Astrocyte (in vitro differentiated cells and primary cell): ENCODE results near the gene AFF3.

Experiments
- CTCF ChIP-seq: IDR thresholded peaks from 2 replicates; pipeline ENCODE4 v1.5.1; 2011; ENCODE audit warnings: low read depth, mild to moderate bottlenecking, inconsistent platforms, low read length, moderate library complexity; ENCODE audit not compliant: insufficient read depth
- EZH2 ChIP-seq: IDR thresholded peaks from 2 replicates; pipeline ENCODE4 v1.6.1; 2012; ENCODE audit warnings: mild to moderate bottlenecking, low read length, inconsistent platforms; ENCODE audit not compliant: insufficient read depth

DNA sequence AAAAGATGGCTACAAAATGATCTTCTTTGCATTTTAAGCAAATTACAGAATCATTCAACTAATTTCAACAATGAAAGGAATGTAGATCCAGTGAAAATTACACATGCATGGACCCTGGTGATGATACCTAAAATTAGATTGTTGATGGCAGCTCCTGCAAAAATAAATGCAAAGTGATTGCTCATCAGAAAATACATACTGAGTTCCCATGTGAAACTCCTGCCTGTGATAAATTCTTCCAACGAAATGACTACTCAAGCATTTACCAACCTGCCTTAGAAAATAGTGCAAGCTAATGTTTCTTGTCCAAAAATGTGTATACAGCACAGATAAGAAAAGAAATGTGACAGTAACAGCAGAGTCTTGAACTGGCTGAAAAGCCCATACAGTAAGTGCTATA lies 352.5 kb downstream of the AFF3 start:
- TF ChIP-seq EZH2 = no peak
- TF ChIP-seq CTCF = no peak
